Activated T-cell treated with anti-CD3 and anti-CD28 coated beads, Interleukin-2, amount 50 U/mL, for 24 hours (primary cell): ENCODE data around the gene NSMF.
"Not testable (repeated sequence)": the region's sequence is repeated elsewhere in the genome, so short reads cannot be mapped to it uniquely, and the experiment has no call there.

Experiments
- DNase-seq: peaks from one replicate; pipeline ENCODE4 v3.0.0-alpha.2; 2020
- H3K27ac Mint-ChIP-seq: 2 replicates; pipeline ENCODE4 v1.8.0; 2020; ENCODE audit warnings: mild to moderate bottlenecking, mixed read lengths
- H3K27me3 Mint-ChIP-seq: 2 replicates; pipeline ENCODE4 v1.8.0; 2020; ENCODE audit warnings: mixed read lengths
- H3K36me3 Mint-ChIP-seq: 2 replicates; pipeline ENCODE4 v1.8.0; 2020; ENCODE audit warnings: low read depth, mixed read lengths
- H3K4me1 Mint-ChIP-seq: 2 replicates; pipeline ENCODE4 v1.8.0; 2020; ENCODE audit warnings: low read depth, mixed read lengths
- H3K4me3 Mint-ChIP-seq: 2 replicates; pipeline ENCODE4 v1.8.0; 2020; ENCODE audit warnings: mild to moderate bottlenecking, moderate library complexity, mixed read lengths
- H3K9me3 Mint-ChIP-seq: 2 replicates; pipeline ENCODE4 v1.8.0; 2020; ENCODE audit warnings: mixed read lengths

The NSMF gene

GRCh38 chr9:137416006-137416562 is 43.0 kb downstream of the NSMF start:
- H3K27me3 Mint-ChIP-seq, result no peaks in the 10 kb centered on the region
- no peak overlapping the region for H3K4me3 Mint-ChIP-seq
- peaks cover 17% of the 10 kb centered on the region for H3K4me1 Mint-ChIP-seq
- H3K27ac Mint-ChIP-seq, result no peak overlapping the region
- no peaks in the 10 kb centered on the region for H3K9me3 Mint-ChIP-seq
- no peak for DNase-seq
- peaks cover 7% of the 10 kb centered on the region for H3K36me3 Mint-ChIP-seq

GRCh38 chr9:137415451-137415850 is 43.7 kb downstream of the NSMF start:
- no peak overlapping the region for H3K27ac Mint-ChIP-seq
- no peaks in the 10 kb centered on the region for H3K9me3 Mint-ChIP-seq
- H3K4me1 Mint-ChIP-seq, result peaks cover 18% of the 10 kb centered on the region
- no peak for DNase-seq
- H3K27me3 Mint-ChIP-seq, result no peaks in the 10 kb centered on the region
- H3K36me3 Mint-ChIP-seq, result peaks cover 7% of the 10 kb centered on the region
- no peak overlapping the region for H3K4me3 Mint-ChIP-seq

DNA sequence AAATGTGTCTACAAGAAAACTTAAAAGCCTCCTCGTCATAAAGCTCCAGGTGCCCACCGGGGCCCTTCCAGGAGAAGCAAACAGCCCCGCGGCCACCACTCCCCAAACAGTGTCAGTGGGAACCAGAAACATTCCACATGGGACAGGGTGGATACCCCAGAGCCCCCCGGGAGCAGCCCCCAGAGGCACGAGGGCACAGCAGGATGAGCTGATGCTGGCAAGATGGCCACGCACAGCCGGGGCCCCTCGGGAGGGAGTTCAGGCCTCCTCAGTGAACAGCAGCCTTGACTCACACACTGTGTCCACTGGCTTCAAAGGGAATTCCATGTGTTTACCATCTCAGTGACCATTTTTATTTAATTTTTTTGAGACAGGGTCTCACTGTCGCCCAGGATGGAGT is 46.7 kb downstream of the NSMF start:
- peaks cover 11% of the 10 kb centered on the region for H3K4me1 Mint-ChIP-seq
- DNase-seq, result no peak
- H3K4me3 Mint-ChIP-seq, result no peak overlapping the region
- no peaks in the 10 kb centered on the region for H3K27me3 Mint-ChIP-seq
- no peak overlapping the region for H3K27ac Mint-ChIP-seq
- H3K9me3 Mint-ChIP-seq, result no peaks in the 10 kb centered on the region
- H3K36me3 Mint-ChIP-seq, result no peaks in the 10 kb centered on the region

DNA sequence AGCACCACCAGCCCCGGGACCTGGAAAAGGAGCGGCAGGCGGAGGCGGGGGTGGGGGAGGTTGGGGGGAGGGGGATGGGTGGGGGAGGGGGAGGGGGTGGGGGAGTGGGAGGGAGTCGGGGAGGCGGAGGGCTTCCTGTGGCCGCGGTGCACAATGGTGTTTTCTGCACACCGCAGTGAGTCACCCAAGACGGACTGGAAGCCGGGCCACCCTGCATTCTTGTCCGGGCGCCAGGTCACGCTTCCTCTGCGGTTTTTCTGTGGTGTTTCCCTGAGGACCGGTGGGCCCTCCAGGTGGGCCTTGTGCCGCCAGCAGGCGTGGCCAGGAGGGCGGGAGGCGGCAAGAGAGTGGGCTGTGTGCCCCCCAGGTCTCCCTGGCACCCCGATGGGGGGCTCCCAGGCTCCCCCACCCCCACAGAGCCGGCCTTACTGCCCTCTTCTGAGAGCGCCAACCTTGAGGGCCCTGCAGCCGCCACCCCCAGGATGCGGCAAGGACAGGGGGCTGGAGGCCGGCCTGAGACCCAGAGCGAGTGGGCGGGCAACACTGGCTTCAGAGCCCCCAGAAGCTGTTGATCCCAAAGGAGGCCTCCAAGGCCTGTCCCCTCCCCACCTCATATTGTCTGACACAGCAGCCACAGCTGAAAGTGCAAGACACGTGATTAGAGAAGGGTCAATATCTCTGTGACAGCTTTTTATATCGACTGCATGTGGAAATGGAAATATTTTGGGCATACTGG is 47.3 kb downstream of the NSMF start:
- H3K27me3 Mint-ChIP-seq, result no peaks in the 10 kb centered on the region
- H3K36me3 Mint-ChIP-seq, result no peaks in the 10 kb centered on the region
- peak; percentile 56 for DNase-seq
- H3K4me1 Mint-ChIP-seq, result peaks cover 11% of the 10 kb centered on the region
- no peaks in the 10 kb centered on the region for H3K9me3 Mint-ChIP-seq
- no peak overlapping the region for H3K27ac Mint-ChIP-seq
- H3K4me3 Mint-ChIP-seq, result no peak overlapping the region

GRCh38 chr9:137411260-137411644 is 47.9 kb downstream of the NSMF start:
- no peak overlapping the region for H3K27ac Mint-ChIP-seq
- no peaks in the 10 kb centered on the region for H3K9me3 Mint-ChIP-seq
- peak; percentile 39 for DNase-seq
- H3K27me3 Mint-ChIP-seq, result no peaks in the 10 kb centered on the region
- peaks cover 11% of the 10 kb centered on the region for H3K4me1 Mint-ChIP-seq
- no peak overlapping the region for H3K4me3 Mint-ChIP-seq
- H3K36me3 Mint-ChIP-seq, result no peaks in the 10 kb centered on the region

GRCh38 chr9:137410891-137411249 is 48.3 kb downstream of the NSMF start:
- Mint-ChIP-seq H3K36me3 (no peaks in the 10 kb centered on the region), H3K4me1 (peaks cover 11% of the 10 kb centered on the region), H3K27ac (no peak overlapping the region), H3K4me3 (no peak overlapping the region), H3K9me3 (no peaks in the 10 kb centered on the region), H3K27me3 (no peaks in the 10 kb centered on the region)
- no peak for DNase-seq

GRCh38 chr9:137410236-137410890 is 48.8 kb downstream of the NSMF start:
- not testable (repeated sequence) for DNase-seq, H3K27me3 Mint-ChIP-seq, H3K27ac Mint-ChIP-seq, H3K9me3 Mint-ChIP-seq, H3K4me3 Mint-ChIP-seq, H3K36me3 Mint-ChIP-seq
- peaks cover 11% of the 10 kb centered on the region for H3K4me1 Mint-ChIP-seq

GRCh38 chr9:137409515-137409914 is 49.6 kb downstream of the NSMF start:
- Mint-ChIP-seq H3K4me1 (peaks cover 11% of the 10 kb centered on the region), H3K27ac (no peak overlapping the region)

GRCh38 chr9:137408651-137409405 is 50.3 kb downstream of the NSMF start:
- no peaks in the 10 kb centered on the region for H3K9me3 Mint-ChIP-seq
- no peaks in the 10 kb centered on the region for H3K36me3 Mint-ChIP-seq
- H3K4me3 Mint-ChIP-seq, result no peak overlapping the region
- peaks cover 11% of the 10 kb centered on the region for H3K4me1 Mint-ChIP-seq
- no peak overlapping the region for H3K27ac Mint-ChIP-seq
- no peak for DNase-seq
- no peaks in the 10 kb centered on the region for H3K27me3 Mint-ChIP-seq

More at GRCh38 chr9:137409515-137409914, 49.6 kb downstream of the NSMF start:
- no peak for DNase-seq
- Mint-ChIP-seq H3K36me3 (no peaks in the 10 kb centered on the region), H3K4me3 (no peak overlapping the region), H3K9me3 (no peaks in the 10 kb centered on the region), H3K27me3 (no peaks in the 10 kb centered on the region)

DNA sequence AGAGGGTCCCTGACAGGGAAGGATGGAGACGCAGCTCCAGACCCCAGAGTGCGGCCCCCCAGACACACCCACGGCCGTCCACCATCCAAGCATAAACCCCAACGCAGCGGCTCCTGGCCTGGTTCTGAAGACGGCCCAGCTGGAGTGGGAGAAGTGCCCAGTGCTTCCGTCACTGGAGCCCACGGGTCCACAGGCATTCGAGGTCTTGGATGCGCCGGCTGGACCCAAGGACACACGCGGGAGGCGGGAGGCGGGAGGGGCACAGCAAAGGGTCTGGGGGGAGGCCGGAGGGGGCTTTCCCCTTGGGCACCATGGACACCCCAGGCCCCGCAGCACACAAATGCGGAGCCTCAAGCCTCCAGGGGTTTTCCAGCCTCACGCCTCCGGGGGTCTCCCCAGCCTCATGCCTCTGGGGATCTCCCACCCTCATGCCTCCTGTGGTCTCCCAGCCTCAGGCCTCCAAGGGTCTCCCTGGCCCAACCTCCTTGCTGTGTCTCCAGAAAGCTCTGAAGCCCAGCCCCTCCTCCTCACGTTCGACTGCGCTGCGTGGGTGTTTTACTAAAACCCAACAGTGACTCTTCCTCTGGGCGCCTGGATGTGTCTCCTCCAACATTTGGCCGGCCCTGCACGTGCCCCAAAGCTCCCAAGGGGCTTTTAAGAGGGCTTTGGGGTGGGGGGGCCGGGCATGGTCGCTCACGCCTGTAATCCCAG is 51.4 kb downstream of the NSMF start:
- DNase-seq, result no peak
- no peaks in the 10 kb centered on the region for H3K9me3 Mint-ChIP-seq
- no peaks in the 10 kb centered on the region for H3K36me3 Mint-ChIP-seq
- H3K4me1 Mint-ChIP-seq, result peaks cover 8% of the 10 kb centered on the region
- no peak overlapping the region for H3K27ac Mint-ChIP-seq
- H3K27me3 Mint-ChIP-seq, result no peaks in the 10 kb centered on the region
- H3K4me3 Mint-ChIP-seq, result no peak overlapping the region

DNA sequence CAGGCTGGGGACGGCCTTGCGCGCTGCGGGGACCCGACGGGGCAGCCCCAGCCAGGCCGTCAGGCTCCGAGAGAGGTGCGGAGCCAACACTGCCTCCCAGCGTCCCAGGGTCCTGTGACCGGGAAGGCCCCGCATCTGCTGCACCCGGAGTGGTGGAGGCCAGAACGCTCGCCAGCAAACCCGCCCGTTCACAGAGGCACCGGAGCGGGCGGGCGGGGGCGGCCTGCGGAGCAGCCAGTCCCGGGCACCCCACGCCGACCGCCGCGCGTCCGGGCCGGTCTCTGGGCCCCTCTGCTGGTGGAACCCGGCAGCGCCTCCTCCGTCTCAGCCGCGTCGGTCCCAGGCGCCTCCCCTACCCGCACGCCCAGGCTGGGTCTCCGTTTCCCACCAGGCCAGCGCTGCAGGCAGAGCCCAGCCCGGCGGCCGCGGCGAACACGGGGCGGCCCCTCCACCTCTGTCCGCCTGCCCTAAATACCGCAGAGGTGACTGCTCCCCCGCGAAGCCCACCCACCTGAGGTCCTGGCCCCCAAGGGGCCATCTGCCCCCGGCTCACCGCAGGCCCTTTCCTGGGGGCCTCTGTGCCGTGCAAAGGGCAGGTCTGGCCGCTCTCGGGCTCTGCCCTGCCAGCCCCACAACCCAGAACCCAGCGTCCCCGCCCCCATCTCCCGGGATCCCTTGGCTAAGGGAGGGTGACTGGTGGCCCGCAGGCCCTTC is 52.1 kb downstream of the NSMF start:
- H3K36me3 Mint-ChIP-seq, result peaks cover 6% of the 10 kb centered on the region
- no peaks in the 10 kb centered on the region for H3K9me3 Mint-ChIP-seq
- peak; percentile 83 for DNase-seq
- H3K27me3 Mint-ChIP-seq, result no peaks in the 10 kb centered on the region
- peak overlapping the region; percentile 20 for H3K4me3 Mint-ChIP-seq
- peaks cover 9% of the 10 kb centered on the region for H3K4me1 Mint-ChIP-seq
- no peak overlapping the region for H3K27ac Mint-ChIP-seq

DNA sequence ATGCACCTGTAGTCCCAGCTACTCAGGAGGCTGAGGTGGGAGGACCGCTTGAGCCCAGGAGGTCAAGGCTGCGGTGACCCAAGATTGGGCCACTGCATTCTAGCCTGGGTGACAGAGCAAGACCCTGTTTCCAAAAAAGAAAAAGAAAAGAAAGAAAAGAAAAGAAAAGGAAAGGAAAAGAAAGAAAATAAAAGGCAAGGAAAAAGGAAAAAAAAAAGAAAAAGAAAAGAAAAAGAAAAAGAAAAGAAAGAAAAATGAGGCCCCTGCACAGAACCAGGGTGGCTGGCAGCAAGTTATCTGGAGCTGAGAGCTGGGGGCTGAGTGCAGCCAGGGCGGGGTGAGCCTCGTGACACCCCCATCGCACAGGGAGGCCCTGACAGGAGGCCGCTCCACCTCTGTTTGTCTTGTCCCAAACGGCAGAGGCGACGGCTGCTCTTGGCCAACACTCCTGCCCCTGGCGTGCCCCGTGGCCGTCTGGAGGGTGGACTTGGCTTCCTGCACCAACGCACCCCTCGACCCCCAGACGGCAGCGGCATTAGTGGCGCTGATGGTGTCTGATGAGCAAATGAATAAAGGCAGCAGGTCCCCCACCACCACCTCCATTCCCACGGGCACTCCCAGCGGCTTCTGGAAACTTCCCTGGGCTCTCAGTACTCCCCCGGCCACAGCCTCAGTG is 52.9 kb downstream of the NSMF start:
- H3K27ac Mint-ChIP-seq, result no peak overlapping the region

GRCh38 chr9:137405677-137406081 is 53.5 kb downstream of the NSMF start:
- H3K36me3 Mint-ChIP-seq, result peaks cover 6% of the 10 kb centered on the region
- no peak for DNase-seq
- H3K27me3 Mint-ChIP-seq, result no peaks in the 10 kb centered on the region
- peaks cover 5% of the 10 kb centered on the region for H3K4me1 Mint-ChIP-seq
- H3K9me3 Mint-ChIP-seq, result no peaks in the 10 kb centered on the region
- no peak overlapping the region for H3K27ac Mint-ChIP-seq
- H3K4me3 Mint-ChIP-seq, result no peak overlapping the region

More for the DNA sequence above, 52.9 kb downstream of the NSMF start:
- Mint-ChIP-seq H3K4me3 (no peak overlapping the region), H3K9me3 (no peaks in the 10 kb centered on the region), H3K4me1 (peaks cover 5% of the 10 kb centered on the region), H3K27me3 (no peaks in the 10 kb centered on the region), H3K36me3 (peaks cover 6% of the 10 kb centered on the region)
- DNase-seq, result no peak
